SK-N-SH (cell line): Measurements from ENCODE around the gene OR9Q1. TPM values are rescaled to one million over a fixed set of nuclear protein-coding genes. Genes with fewer than 3 reads are reported as not detected.

ENCODE experiments used
- CTCF ChIA-PET: fragments of 300-600, 350-600 bp; formaldehyde crosslinking; extraction: SDS; loops from one replicate; lab custom pipeline; 2021; lab: Yijun Ruan, JAX
- POLR2A ChIA-PET: fragments of 350-600 bp; sonication (Branson Sonifier 250); formaldehyde crosslinking; extraction: SDS; loops from one replicate; lab custom pipeline; 2020; ENCODE audit warnings: antibody characterized with exemption, inconsistent platforms; lab: Yijun Ruan, JAX
- DNase-seq: peaks from one replicate; pipeline ENCODE4 v3.0.0; 2012
- H2AFZ ChIP-seq: fragments of 200-600 bp; sonication (generic); 2 replicates; pipeline ENCODE4 v1.8.1; 2016; ENCODE audit warnings: antibody characterized with exemption, mild to moderate bottlenecking, low read depth
- H3F3A ChIP-seq: fragments of 200-600 bp; sonication (generic); replicated peaks from 2 replicates; pipeline ENCODE3; 2016; ENCODE audit warnings: antibody characterized with exemption, mild to moderate bottlenecking; ENCODE audit not compliant: insufficient read depth
- H3K27ac ChIP-seq, 2 experiments: fragments of 200-500 bp in 1 of 2; fragments of 200-600 bp in 1 of 2; sonication (Bioruptor generic) in 1 of 2; sonication (generic), shearing (Covaris generic) in 1 of 2; 2 replicates each; pipeline versions ENCODE4 v1.5.1 to v1.6.1; 2014 to 2016; ENCODE audit warnings: low read depth in 2 of 2, inconsistent platforms in 1 of 2, low read length in 1 of 2, mild to moderate bottlenecking in 1 of 2, mixed read lengths in 1 of 2
- H3K27me3 ChIP-seq: fragments of 200-600 bp; sonication (generic), shearing (Covaris generic); 2 replicates; pipeline ENCODE4 v1.6.1; 2016; ENCODE audit warnings: mixed run types; ENCODE audit not compliant: insufficient read depth
- H3K36me3 ChIP-seq, 2 experiments: fragments of 200-500 bp in 1 of 2; fragments of 200-600 bp in 1 of 2; sonication (Bioruptor generic) in 1 of 2; sonication (generic) in 1 of 2; replicated peaks in 1 of 2; 2 replicates each; pipeline versions ENCODE3 to v1.5.1; 2014 to 2016; ENCODE audit warnings: low read length in 1 of 2, mild to moderate bottlenecking in 1 of 2; ENCODE audit not compliant: insufficient read depth in 2 of 2, control insufficient read depth in 1 of 2
- H3K4me1 ChIP-seq, 2 experiments: fragments of 200-500 bp in 1 of 2; fragments of 200-600 bp in 1 of 2; sonication (Bioruptor generic) in 1 of 2; sonication (generic), shearing (Covaris generic) in 1 of 2; 2 replicates each; pipeline versions ENCODE4 v1.5.1 to v1.6.1; 2014 to 2016; ENCODE audit warnings: low read depth in 1 of 2, low read length in 1 of 2, mixed run types in 1 of 2; ENCODE audit not compliant: insufficient read depth in 2 of 2, control insufficient read depth in 1 of 2
- H3K4me2 ChIP-seq: fragments of 200-600 bp; sonication (generic), shearing (Covaris generic); 2 replicates; pipeline ENCODE4 v1.6.1; 2017; ENCODE audit warnings: mixed run types
- H3K4me3 ChIP-seq, 2 experiments: fragments of 200-500 bp in 1 of 2; fragments of 200-600 bp in 1 of 2; sonication (Bioruptor generic) in 1 of 2; sonication (generic), shearing (Covaris generic) in 1 of 2; 2 replicates each; pipeline versions ENCODE4 v1.5.1 to v1.8.1; 2014 to 2016; ENCODE audit warnings: low read depth in 2 of 2, inconsistent platforms in 1 of 2, low read length in 1 of 2, mild to moderate bottlenecking in 1 of 2, mixed read lengths in 1 of 2, moderate library complexity in 1 of 2
- H3K79me2 ChIP-seq: fragments of 200-600 bp; sonication (generic); 2 replicates; pipeline ENCODE4 v1.8.1; 2017; ENCODE audit warnings: mild to moderate bottlenecking; ENCODE audit not compliant: insufficient read depth
- H3K9ac ChIP-seq: fragments of 200-600 bp; sonication (generic); 2 replicates; pipeline ENCODE4 v1.6.1; 2017; ENCODE audit warnings: mixed run types
- H3K9me2 ChIP-seq: fragments of 200-600 bp; sonication (generic); 2 replicates; pipeline ENCODE4 v1.6.1; 2017; ENCODE audit warnings: mixed run types
- H3K9me3 ChIP-seq: fragments of 200-600 bp; sonication (generic); 2 replicates; pipeline ENCODE4 v1.6.1; 2017; ENCODE audit warnings: mixed run types, mild to moderate bottlenecking, moderate library complexity
- H4K20me1 ChIP-seq: fragments of 200-600 bp; sonication (generic); 2 replicates; pipeline ENCODE4 v1.6.1; 2017; ENCODE audit warnings: mild to moderate bottlenecking, mixed run types; ENCODE audit not compliant: insufficient read depth
- CHD2 ChIP-seq: fragments of 150-350 bp; IDR thresholded peaks from 2 replicates; pipeline ENCODE4 v1.6.1; 2018; ENCODE audit warnings: low read length; ENCODE audit not compliant: partially characterized antibody
- CTCF ChIP-seq: fragments of 200-600 bp; sonication (generic); IDR thresholded peaks from 2 replicates; pipeline ENCODE4 v1.6.1; 2017; ENCODE audit warnings: antibody characterized with exemption, mild to moderate bottlenecking, moderate library complexity
- ELF1 ChIP-seq: IDR thresholded peaks from 2 replicates; pipeline ENCODE4 v1.4.0; 2012
- IRF3 ChIP-seq: fragments of 150-350 bp; IDR thresholded peaks from 2 replicates; pipeline ENCODE4 v1.6.1; 2016; ENCODE audit warnings: mild to moderate bottlenecking, low read depth, low read length
- RAD21 ChIP-seq: IDR thresholded peaks from 2 replicates; pipeline ENCODE4 v1.6.1; 2012; ENCODE audit warnings: mild to moderate bottlenecking, low read length
- RCOR1 ChIP-seq: fragments of 150-350 bp; IDR thresholded peaks from 2 replicates; pipeline ENCODE4 v1.6.1; 2017; ENCODE audit warnings: antibody characterized with exemption, low read length
- RFX5 ChIP-seq: IDR thresholded peaks from 2 replicates; pipeline ENCODE4 v1.6.1; 2012; ENCODE audit warnings: mild to moderate bottlenecking, improper control_type of control experiment, low read length
- RXRA ChIP-seq: IDR thresholded peaks from 2 replicates; pipeline ENCODE4 v1.4.0; 2012; ENCODE audit warnings: low read depth, mild to moderate bottlenecking, borderline replicate concordance
- TEAD4 ChIP-seq: IDR thresholded peaks from 2 replicates; pipeline ENCODE4 v1.4.0; 2012; ENCODE audit warnings: mild to moderate bottlenecking, borderline replicate concordance; ENCODE audit not compliant: insufficient read depth
- USF2 ChIP-seq: fragments of 150-350 bp; IDR thresholded peaks from 2 replicates; pipeline ENCODE4 v1.6.1; 2017; ENCODE audit warnings: antibody characterized with exemption, low read length, low read depth, borderline replicate concordance
- ZBTB33 ChIP-seq: IDR thresholded peaks from 2 replicates; pipeline ENCODE4 v1.4.0; 2012; ENCODE audit warnings: low read depth, borderline replicate concordance
- WGBS: methylation state at CpG from one replicate; pipeline ENCODE4 v1.1.6; 2017; ENCODE audit warnings: low lambda C conversion rate; 5-methylcytosine and 5-hydroxymethylcytosine counted together
- polyA plus RNA-seq, 3 experiments: library from polyadenylated mRNA; depleted of rRNA; stranded (reverse); fragments of >200 nt; gene quantifications; 2 replicates each; pipeline ENCODE4 v1.2.3, GENCODE V29; 2012

Gene OR9Q1
- polyA plus RNA-seq, 1 of the 3 experiments (the other 2 are of a cell fraction), result not detected

DNA sequence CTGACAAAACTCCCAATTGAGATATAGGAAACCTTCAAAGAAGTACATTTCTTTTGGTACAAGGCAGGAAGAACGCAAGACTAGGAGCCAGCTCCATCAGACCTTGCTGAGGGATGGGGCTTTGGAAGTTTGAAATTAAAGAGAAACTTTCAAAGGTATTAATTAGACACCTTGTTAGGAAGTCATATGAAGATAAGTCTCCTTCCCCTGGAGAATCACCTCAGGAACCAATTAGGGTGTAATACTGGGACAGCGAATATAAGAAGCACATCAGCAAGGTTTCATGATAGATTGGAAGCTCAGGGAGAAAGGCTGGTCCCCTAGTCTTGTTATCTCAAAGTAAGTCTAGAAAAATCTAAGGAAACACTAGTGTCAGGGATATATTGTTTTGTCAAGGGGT, 165.1 kb downstream of the OR9Q1 start, which contains the start of gene OR9Q2:
Gene OR9Q2, plus strand, starts transcription at position 301 of the 400 bp plus-strand sequence. CDS start 1,421 bp downstream, outside the sequence.
- Histone ChIP-seq H2AFZ (no peak within 1 kb of the TSS), H3K27me3 (0 out of 2 replicates have a peak, but pooled peaks cover 11% of the 10 kb centered on the region), H3K9me2 (no peaks in the 10 kb centered on the region), H3K27ac (no peak within 1 kb of the TSS), H3K4me2 (no peak within 1 kb of the TSS), H3K4me1 (no peaks in the 10 kb centered on the region), H3F3A (no peaks in the 10 kb centered on the region), H4K20me1 (no peaks in the 10 kb centered on the region), H3K79me2 (no peaks in the 10 kb centered on the region), H3K9ac (no peak within 1 kb of the TSS), H3K36me3 (no peaks in the 10 kb centered on the region), H3K4me3 (no peak within 1 kb of the TSS), H3K9me3 (no peaks in the 10 kb centered on the region)
- ChIA-PET CTCF (interaction anchor here (1.2 kb wide), 1 partner anchor 36 kb away, joined by 3 read pairs; no protein-coding TSS in a partner anchor), POLR2A (no interaction called here)
- 2% methylated on average over 2 of the region's 2 CpGs for WGBS
- no peak for DNase-seq
- TF ChIP-seq IRF3, result no peak
- no peak for TF ChIP-seq CTCF
- no peak for TF ChIP-seq RFX5
- no peak for TF ChIP-seq TEAD4
- TF ChIP-seq RCOR1, result no peak
- TF ChIP-seq CHD2, result no peak
- no peak for TF ChIP-seq RAD21
- TF ChIP-seq ELF1, result no peak
- no peak for TF ChIP-seq RXRA
- TF ChIP-seq ZBTB33, result no peak
- no peak for TF ChIP-seq USF2
